C4-2B (cell line): ENCODE measurements around the gene FOXK2.

Experiments used
- CTCF ChIP-seq: fragments of 450-650 bp; conservative IDR thresholded peaks from 2 replicates; pipeline ENCODE4 v1.5.1; 2017; ENCODE audit warnings: mild to moderate bottlenecking
- ZFX ChIP-seq: fragments of 450-650 bp; IDR thresholded peaks from 2 replicates; pipeline ENCODE4 v1.6.1; 2017

GRCh38 chr17:82600731-82601446 lies 81.4 kb downstream of the FOXK2 start:
- TF ChIP-seq CTCF = no peak
- no peak for TF ChIP-seq ZFX
